Adrenal gland (tissue), 12 donors: ENCODE measurements around the gene PARP11. TPM values are rescaled to one million over a fixed set of nuclear protein-coding genes. Genes with fewer than 3 reads are reported as not detected.

Experiments used
- DNase-seq, 7 donors: peaks; one replicate each; pipeline ENCODE4 v3.0.0-alpha.2; 2019 to 2020
- H3K27ac ChIP-seq, 5 donors: fragments of 200-600 bp; sonication (generic) in 4 of 5; 1 replicate in 3 of 5; 2 replicates in 2 of 5; pipeline versions ENCODE4 v1.5.1 to v1.8.0; 2016 to 2020; ENCODE audit warnings: mild to moderate bottlenecking in 1 of 5
- H3K27me3 ChIP-seq: fragments of 200-600 bp; 2 replicates; pipeline ENCODE4 v1.8.0; 2021
- H3K36me3 ChIP-seq, 2 donors: fragments of 200-600 bp; replicated peaks in 1 of 2; 1 replicate in 1 of 2; 2 replicates in 1 of 2; pipeline versions ENCODE4 v1.5.1 to v1.8.0; 2018 to 2022
- H3K4me1 ChIP-seq, 2 donors: fragments of 200-600 bp; replicated peaks in 1 of 2; 1 replicate in 1 of 2; 2 replicates in 1 of 2; pipeline versions ENCODE4 v1.5.1 to v1.8.0; 2018 to 2021
- H3K4me3 ChIP-seq, 4 donors: fragments of 200-600 bp; sonication (generic) in 3 of 4; one replicate each; pipeline ENCODE4 v1.5.1; 2016 to 2018
- H3K9me3 ChIP-seq, 3 donors: fragments of 200-600 bp; sonication (generic) in 1 of 3; replicated peaks in 1 of 3; 1 replicate in 2 of 3; 2 replicates in 1 of 3; pipeline versions ENCODE4 v1.5.1 to v1.8.0; 2016 to 2021
- CTCF ChIP-seq, 6 experiments: fragments of 450-650 bp in 4 of 6; fragments of 200-600 bp in 2 of 6; sonication (generic) in 1 of 6; IDR thresholded peaks; 1 replicate in 5 of 6; 2 replicates in 1 of 6; pipeline versions ENCODE4 v1.5.1 to v1.8.0; 2016 to 2021; ENCODE audit warnings: antibody characterized with exemption in 6 of 6, mild to moderate bottlenecking in 2 of 6, moderate library complexity in 1 of 6
- POLR2A ChIP-seq, 2 donors: fragments of 450-650 bp; IDR thresholded peaks; one replicate each; pipeline ENCODE4 v1.6.1; 2017; ENCODE audit warnings: antibody characterized with exemption in 2 of 2, mild to moderate bottlenecking in 2 of 2, moderate library complexity in 1 of 2
- WGBS, 4 donors: extraction: QIAGEN DNeasy Blood & Tissue Kit in 2 of 4; methylation state at CpG; one replicate each; pipeline versions ENCODE4 v1.1.5 to v1.1.7; 2013 to 2017; 5-methylcytosine and 5-hydroxymethylcytosine counted together
- intact Hi-C, 2 donors: fragments of 100-400 bp; cut with DNase I; formaldehyde crosslinking; loops; one replicate each; pipeline versions ENCODE4 v1.14.1 to v1.15.0; 2022 to 2023
- polyA plus RNA-seq, 3 donors: library from polyadenylated mRNA; stranded (reverse); fragments of 200-250 nt in 2 of 3; fragments of 350-450 nt in 1 of 3; fragmentation: Illumina TruSeq in 1 of 3; extraction: RNeasy Lipid Tissue Mini Kit (QIAGEN cat#74804) in 1 of 3; gene quantifications; one replicate each; pipeline ENCODE4 v1.2.3, GENCODE V29; 2013 to 2014
- total RNA-seq, 9 donors: library from RNA; depleted of rRNA in 4 of 9; stranded (reverse); fragments of >200 nt in 4 of 9; fragments of 120-200 nt in 1 of 9; fragmentation: NEBNext Ultra II Directional in 1 of 9; extraction: Animal tissue kit (Norgen Biotek cat#: 25700) in 1 of 9; gene quantifications; one replicate each; pipeline versions ENCODE4 v1.1.0 to v1.2.4, GENCODE V29; 2013 to 2023
- donor health status: healthy with polysubstance abuse.
- donor health status: Bipolar disorder and iron deficiency.
- donor health status: DM: yes; HTN: yes; CAD: no.
- donor health status: DM: no; HTN: no; CAD: no.
- donor health status: DM: no; HTN: no; CAD: no.
- donor health status: DM: yes; HTN: yes; CAD: no.

The PARP11 gene
- total and polyA plus RNA-seq, 12 donors, result 2.8 to 29.8 (median 16.8) TPM

GRCh38 chr12:3838076-3838475 lies 35.1 kb downstream of the PARP11 start:
- DNase-seq, result no peak
- Histone ChIP-seq H3K27ac (no peak overlapping the region), H3K4me1 (peaks cover 4 to 14% of the 10 kb centered on the region in 2 donors), H3K27me3 (no peaks in the 10 kb centered on the region), H3K4me3 (no peak overlapping the region), H3K36me3 (no peaks in the 10 kb centered on the region), H3K9me3 (no peaks in the 10 kb centered on the region)
- 58 to 80% (median 64%) methylated on average over 1 of the region's 1 CpG for WGBS, 4 donors
- intact Hi-C loops, result no loop called here
- TF ChIP-seq CTCF (IDR thresholded peaks at IDR 0.05), result no peak
- TF ChIP-seq POLR2A (IDR thresholded peaks at IDR 0.05), result no peak

- TF ChIP-seq CTCF (IDR thresholded peaks at IDR 0.05), result no peak
- TF ChIP-seq POLR2A (IDR thresholded peaks at IDR 0.05), result no peak
- H3K36me3 ChIP-seq, result no peaks in the 10 kb centered on the region
- H3K4me1 ChIP-seq, result peaks cover 6 to 25% of the 10 kb centered on the region in 2 donors
- intact Hi-C loops, result no loop called here
- H3K9me3 ChIP-seq, result no peaks in the 10 kb centered on the region
- H3K4me3 ChIP-seq, result no peak overlapping the region
- no peak for DNase-seq
- no peak overlapping the region for H3K27ac ChIP-seq
- no peaks in the 10 kb centered on the region for H3K27me3 ChIP-seq
- 95 to 99% (median 96%) methylated on average over 4 of the region's 4 CpGs for WGBS, 4 donors
These were observed 36.1 kb downstream of the PARP11 start for GRCh38 chr12:3837049-3837448.

GRCh38 chr12:3836641-3837040 lies 36.6 kb downstream of the PARP11 start:
- no peak overlapping the region for H3K27ac ChIP-seq
- intact Hi-C loops, result no loop called here
- no peak overlapping the region for H3K4me3 ChIP-seq
- peaks cover 6 to 29% of the 10 kb centered on the region in 2 donors for H3K4me1 ChIP-seq
- no peak for TF ChIP-seq CTCF (IDR thresholded peaks at IDR 0.05)
- no peak for TF ChIP-seq POLR2A (IDR thresholded peaks at IDR 0.05)
- no peak for DNase-seq
- no peaks in the 10 kb centered on the region for H3K36me3 ChIP-seq
- 92 to 96% (median 96%) methylated on average over 3 of the region's 3 CpGs for WGBS, 4 donors
- H3K9me3 ChIP-seq, result no peaks in the 10 kb centered on the region
- H3K27me3 ChIP-seq, result no peaks in the 10 kb centered on the region

- H3K4me1 ChIP-seq, result peaks cover 6 to 29% of the 10 kb centered on the region in 2 donors
- intact Hi-C loops, result no loop called here
- H3K9me3 ChIP-seq, result no peaks in the 10 kb centered on the region
- H3K27me3 ChIP-seq, result no peaks in the 10 kb centered on the region
- no peak overlapping the region for H3K4me3 ChIP-seq
- no peak for DNase-seq
- 91 to 97% (median 95%) methylated on average over 2 of the region's 2 CpGs for WGBS, 4 donors
- H3K27ac ChIP-seq, result no peak overlapping the region
- TF ChIP-seq POLR2A (IDR thresholded peaks at IDR 0.05) (no peak), CTCF (IDR thresholded peaks at IDR 0.05) (no peak)
- H3K36me3 ChIP-seq, result no peaks in the 10 kb centered on the region
These were observed 37.3 kb downstream of the PARP11 start for GRCh38 chr12:3835914-3836313.
